ENCODE data around the gene SEMA6A. TPM values are rescaled to one million over a fixed set of nuclear protein-coding genes. Genes with fewer than 3 reads are reported as not detected.

Gene SEMA6A
- total RNA-seq, 6 experiments from 2014 or later = 4.5 to 12.0 (median 8.4) TPM

GRCh38 chr5:116415989-116416388 is 158.6 kb downstream of the SEMA6A start:
- Histone ChIP-seq H3K36me3 (no peaks in the 10 kb centered on the region), H3K27ac (no peak overlapping the region), H3K4me1 (no peaks in the 10 kb centered on the region), H3K4me3 (no peak overlapping the region), H3K9me3 (no peaks in the 10 kb centered on the region), H3K27me3 (no peaks in the 10 kb centered on the region)
- WGBS (ENCODE audit: insufficient coverage, low coverage, low lambda C conversion rate, missing lambda C conversion rate) = 75% methylated on average over 4 of the region's 5 CpGs
- intact Hi-C loops (cut with DNase I) = no loop called here
- no peak for ATAC-seq
- no peak for DNase-seq
- no peak for TF ChIP-seq CTCF (IDR thresholded peaks at IDR 0.05)

- ATAC-seq = no peak
- H3K9me3 ChIP-seq = no peaks in the 10 kb centered on the region
- H3K4me1 ChIP-seq = no peaks in the 10 kb centered on the region
- intact Hi-C loops (cut with DNase I) = no loop called here
- no peak overlapping the region for H3K4me3 ChIP-seq
- H3K27ac ChIP-seq = no peak overlapping the region
- no peak for TF ChIP-seq CTCF (IDR thresholded peaks at IDR 0.05)
- no peak for TF ChIP-seq POLR2A (IDR thresholded peaks at IDR 0.05)
- no peaks in the 10 kb centered on the region for H3K27me3 ChIP-seq
- no peak for DNase-seq
- no peaks in the 10 kb centered on the region for H3K36me3 ChIP-seq
- WGBS (ENCODE audit: insufficient coverage, low coverage, low lambda C conversion rate, missing lambda C conversion rate) = 43% methylated on average over 1 of the region's 1 CpG
Observed at GRCh38 chr5:116415182-116415581, 159.4 kb downstream of the SEMA6A start.

DNA sequence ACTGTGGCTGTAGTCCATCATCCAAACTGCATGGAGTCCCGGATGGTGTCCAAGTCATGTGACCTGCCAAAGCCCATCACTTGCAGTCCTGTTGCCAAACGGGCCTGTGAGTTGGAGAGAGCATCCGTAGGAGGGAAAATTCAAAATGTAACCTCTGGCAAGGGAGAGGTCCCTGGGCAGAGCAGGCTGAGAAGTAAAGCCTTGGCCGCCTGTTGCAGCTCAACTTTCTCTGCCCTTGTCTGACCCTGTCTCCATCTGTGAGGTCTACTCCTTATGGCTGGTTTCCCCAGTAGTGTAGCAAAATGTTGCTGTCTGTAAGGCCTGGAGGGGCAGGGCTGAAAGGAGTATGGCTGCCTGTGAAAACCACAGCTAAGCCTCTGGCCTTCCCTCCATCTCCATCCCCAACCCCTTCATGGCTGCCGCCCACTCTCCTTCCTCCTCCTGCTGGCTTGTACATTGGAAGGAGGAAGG is 163.5 kb downstream of the SEMA6A start:
- 70% methylated on average over 5 of the region's 5 CpGs for WGBS (ENCODE audit: insufficient coverage, low coverage, low lambda C conversion rate, missing lambda C conversion rate)

DNA sequence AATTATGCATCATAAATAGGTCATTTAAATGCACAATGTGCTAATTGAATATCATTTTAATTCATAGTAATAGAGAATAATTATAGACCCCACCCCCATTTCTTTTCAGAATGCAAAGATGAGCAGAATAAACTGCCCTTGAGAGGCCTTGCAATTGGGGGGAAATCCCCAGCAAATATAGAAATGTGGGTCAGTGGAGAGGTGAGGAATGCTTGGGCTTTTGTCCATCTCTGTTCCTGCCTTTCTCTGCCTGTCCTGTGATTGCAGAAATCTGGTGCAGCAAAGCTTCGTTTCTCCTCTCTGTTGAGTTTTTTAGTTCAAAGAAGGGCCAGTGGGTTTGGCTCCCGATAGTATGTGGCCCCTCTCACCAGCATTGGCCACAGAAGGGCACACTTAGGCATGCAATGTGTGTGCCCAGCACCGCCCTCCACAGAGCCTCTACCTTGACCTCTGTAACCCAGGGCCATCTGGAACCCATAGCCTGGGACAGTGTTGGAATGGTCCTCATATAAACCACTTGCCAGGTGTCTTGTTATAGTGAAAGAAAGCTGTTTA is 164.2 kb downstream of the SEMA6A start:
- no peak overlapping the region for H3K4me3 ChIP-seq
- DNase-seq = no peak
- intact Hi-C loops (cut with DNase I) = no loop called here
- WGBS (ENCODE audit: insufficient coverage, low coverage, low lambda C conversion rate, missing lambda C conversion rate) = 69% methylated on average over 2 of the region's 3 CpGs
- no peaks in the 10 kb centered on the region for H3K36me3 ChIP-seq
- TF ChIP-seq POLR2A (IDR thresholded peaks at IDR 0.05) (no peak), CTCF (IDR thresholded peaks at IDR 0.05) (no peak)
- no peaks in the 10 kb centered on the region for H3K4me1 ChIP-seq
- H3K27me3 ChIP-seq = no peaks in the 10 kb centered on the region
- no peaks in the 10 kb centered on the region for H3K9me3 ChIP-seq
- H3K27ac ChIP-seq = no peak overlapping the region
- ATAC-seq = no peak

More for the DNA sequence above, 163.5 kb downstream of the SEMA6A start:
- no peaks in the 10 kb centered on the region for H3K9me3 ChIP-seq
- no peak overlapping the region for H3K4me3 ChIP-seq
- TF ChIP-seq CTCF (IDR thresholded peaks at IDR 0.05) (no peak), POLR2A (IDR thresholded peaks at IDR 0.05) (no peak)
- H3K27me3 ChIP-seq = no peaks in the 10 kb centered on the region
- no peak for ATAC-seq
- no peaks in the 10 kb centered on the region for H3K36me3 ChIP-seq
- no peaks in the 10 kb centered on the region for H3K4me1 ChIP-seq
- DNase-seq = no peak
- intact Hi-C loops (cut with DNase I) = no loop called here
- no peak overlapping the region for H3K27ac ChIP-seq

Measured in right lobe of liver (tissue), 6 donors.